GM12878 (cell line): ENCODE results near the gene BTBD1. TPM values are rescaled to one million over a fixed set of nuclear protein-coding genes. Genes with fewer than 3 reads are reported as not detected.

ENCODE experiments used
- ATAC-seq: fragments of 200-7000 bp; cut with Tn5 transposase; 3 replicates; pipeline ENCODE4 v1.9.1; 2020; ENCODE audit warnings: mild to moderate bottlenecking, moderate library complexity
- BruUV-seq: library from RNA; stranded (reverse); fragments of 400-500 nt; replicated peaks from 2 replicates; lab custom pipeline; 2021; lab: Mats Ljungman, UMichigan
- CTCF ChIA-PET: fragments of 300-600 bp; sonication (Branson Sonifier 250); formaldehyde crosslinking; extraction: SDS; loops from one replicate; lab custom pipeline; 2021; ENCODE audit warnings: inconsistent platforms; lab: Yijun Ruan, JAX
- POLR2A ChIA-PET: fragments of 350-600 bp; formaldehyde crosslinking; extraction: SDS; loops from one replicate; lab custom pipeline; 2021; ENCODE audit warnings: inconsistent platforms; lab: Charles Lee
- RAD21 ChIA-PET: fragments of 300-600 bp; sonication (Branson Sonifier 250); formaldehyde crosslinking; loops from one replicate; lab custom pipeline; 2023; ENCODE audit warnings: antibody characterized with exemption; ENCODE audit not compliant: unreplicated experiment; lab: Charles Lee
- SMC1A ChIA-PET: fragments of 300-600 bp; sonication (Branson Sonifier 250); formaldehyde crosslinking; loops from one replicate; lab custom pipeline; 2023; ENCODE audit not compliant: unreplicated experiment, uncharacterized antibody; lab: Charles Lee
- DNase-seq: peaks from one replicate; pipeline ENCODE4 v3.0.0-alpha.2; 2011; ENCODE audit warnings: low read depth, low spot score
- FAIRE-seq: peaks from 3 replicates; lab custom pipeline; 2011; peaks lifted over from hg19 to GRCh38; lab: Jason Lieb, UNC
- H2AFZ ChIP-seq: 2 replicates; pipeline ENCODE4 v1.6.0; 2011; ENCODE audit warnings: low read depth, low read length, control low read depth; ENCODE audit not compliant: control insufficient read depth
- H3K27ac ChIP-seq: 2 replicates; pipeline ENCODE4 v1.5.1; 2011; ENCODE audit warnings: control low read depth; ENCODE audit not compliant: control insufficient read depth, insufficient read depth
- H3K27me3 ChIP-seq, 2 experiments: replicated peaks in 1 of 2; 2 replicates each; pipeline versions ENCODE4 v1.6.0 to v1.6.1; 2011; ENCODE audit warnings: low read length in 1 of 2; ENCODE audit not compliant: control insufficient read depth in 2 of 2, insufficient read depth in 2 of 2
- H3K36me3 ChIP-seq, 2 experiments: 2 replicates each; pipeline ENCODE4 v1.5.1; 2011; ENCODE audit warnings: low read length in 1 of 2; ENCODE audit not compliant: control insufficient read depth in 2 of 2, insufficient read depth in 2 of 2
- H3K4me1 ChIP-seq: 2 replicates; pipeline ENCODE4 v1.6.1; 2011; ENCODE audit warnings: mild to moderate bottlenecking, low read length, moderate library complexity, mixed read lengths; ENCODE audit not compliant: control insufficient read depth, insufficient read depth
- H3K4me2 ChIP-seq: 2 replicates; pipeline ENCODE4 v1.6.0; 2011; ENCODE audit warnings: control low read depth; ENCODE audit not compliant: control insufficient read depth, insufficient read depth
- H3K4me3 ChIP-seq: fragments of 200-600 bp; sonication (generic); 2 replicates; pipeline ENCODE4 v1.5.1; 2016
- H3K79me2 ChIP-seq: 2 replicates; pipeline ENCODE4 v1.6.0; 2011; ENCODE audit warnings: low read length; ENCODE audit not compliant: control insufficient read depth, insufficient read depth
- H3K9ac ChIP-seq: 2 replicates; pipeline ENCODE4 v1.8.0; 2011; ENCODE audit warnings: low read length, control low read depth, mixed read lengths; ENCODE audit not compliant: control insufficient read depth, insufficient read depth
- H3K9me3 ChIP-seq: replicated peaks from 3 replicates; pipeline ENCODE4 v1.5.1; 2011; ENCODE audit warnings: mild to moderate bottlenecking, low read length; ENCODE audit not compliant: control insufficient read depth, insufficient read depth
- H4K20me1 ChIP-seq: 2 replicates; pipeline ENCODE4 v1.6.0; 2011; ENCODE audit not compliant: control insufficient read depth, insufficient read depth
- BCLAF1 ChIP-seq: fragments of 450-650 bp; IDR thresholded peaks from 2 replicates; pipeline ENCODE4 v1.6.1; 2017; ENCODE audit warnings: antibody characterized with exemption, mild to moderate bottlenecking, moderate library complexity
- CBFB ChIP-seq: IDR thresholded peaks from 2 replicates; pipeline ENCODE4 v1.6.1; 2016; ENCODE audit warnings: antibody characterized with exemption, low read depth
- CBX3 ChIP-seq: fragments of 200-600 bp; sonication (generic); IDR thresholded peaks from 2 replicates; pipeline ENCODE4 v1.6.1; 2016; ENCODE audit warnings: low read depth, borderline replicate concordance
- JUNB ChIP-seq: IDR thresholded peaks from 2 replicates; pipeline ENCODE4 v1.6.1; 2016; ENCODE audit warnings: antibody characterized with exemption, mild to moderate bottlenecking
- LARP7 ChIP-seq: fragments of 450-650 bp; IDR thresholded peaks from 2 replicates; pipeline ENCODE4 v1.6.1; 2017; ENCODE audit warnings: mild to moderate bottlenecking
- MEF2B ChIP-seq: fragments of 450-650 bp; IDR thresholded peaks from 2 replicates; pipeline ENCODE4 v1.6.1; 2018; ENCODE audit warnings: mild to moderate bottlenecking, moderate library complexity; ENCODE audit not compliant: partially characterized antibody, poor library complexity, severe bottlenecking
- MYB ChIP-seq: fragments of 150-350 bp; IDR thresholded peaks from 2 replicates; pipeline ENCODE4 v1.6.1; 2014; ENCODE audit warnings: mild to moderate bottlenecking, low read depth, low read length, borderline replicate concordance
- PBX3 ChIP-seq: IDR thresholded peaks from 2 replicates; pipeline ENCODE4 v1.6.1; 2011; ENCODE audit warnings: mild to moderate bottlenecking, low read depth, low read length, moderate library complexity; ENCODE audit not compliant: insufficient replicate concordance
- SMAD5 ChIP-seq: IDR thresholded peaks from 2 replicates; pipeline ENCODE4 v1.6.1; 2016; ENCODE audit warnings: antibody characterized with exemption, low read depth
- SRF ChIP-seq, 2 experiments: IDR thresholded peaks; 2 replicates each; pipeline ENCODE4 v1.6.1; 2011; ENCODE audit warnings: low read depth in 2 of 2, low read length in 2 of 2, mild to moderate bottlenecking in 1 of 2, moderate library complexity in 1 of 2
- ZBTB11 ChIP-seq: fragments of 450-650 bp; formaldehyde crosslinking; IDR thresholded peaks from 2 replicates; pipeline ENCODE4 v1.5.0; 2022; ENCODE audit warnings: mild to moderate bottlenecking, missing genetic modification characterization
- WGBS: methylation state at CpG from one replicate; pipeline ENCODE4 v1.1.6; 2016; ENCODE audit warnings: low lambda C conversion rate; ENCODE audit not compliant: insufficient replicate concordance, insufficient coverage; ENCODE audit errors: missing lambda C conversion rate; 5-methylcytosine and 5-hydroxymethylcytosine counted together
- in situ Hi-C: fragments of 300-500 bp; cut with MboI; formaldehyde crosslinking; loops from 9 replicates; pipeline ENCODE4 v1.14.3; 2018; ENCODE audit warnings: mixed read lengths
- intact Hi-C: fragments of 100-400 bp; cut with micrococcal nuclease; formaldehyde crosslinking; loops from one replicate; pipeline ENCODE4 v1.14.2; 2022; ENCODE audit not compliant: unreplicated experiment
- polyA plus RNA-seq, 11 experiments: library from polyadenylated mRNA; depleted of rRNA in 4 of 11; unstranded in 6 of 11; stranded (reverse) in 5 of 11; fragments of >200 nt; fragmentation: Nextera tagmentation in 4 of 11; fragmentation: Illumina TruSeq in 1 of 11; extraction: Ambion mirVana in 4 of 11; extraction: Trizol in 1 of 11; gene quantifications; 1 replicate in 1 of 11; 2 replicates in 10 of 11; pipeline versions ENCODE4 v1.2.1 to v1.2.3, GENCODE V29; 2011 to 2016; ENCODE audit warnings: inconsistent platforms in 2 of 11, missing spikeins in 2 of 11, low read depth in 1 of 11
- total RNA-seq, 4 experiments: library from RNA; depleted of rRNA in 3 of 4; stranded (reverse); fragments of >200 nt in 3 of 4; fragmentation: Illumina TruSeq in 1 of 4; extraction: Trizol in 1 of 4; gene quantifications; 2 replicates each; pipeline versions ENCODE4 v1.2.1 to v1.2.3, GENCODE V29; 2013 to 2021

BTBD1 gene
- total and polyA plus RNA-seq, 10 of the 15 experiments (the other 5 are each of a cell fraction or from before 2014, with no cell fraction given) = 17.5 to 90.4 (median 73.1) TPM

- no peak for TF ChIP-seq ZBTB11
Observed at GRCh38 chr15:82980981-82981380, 86.1 kb downstream of the BTBD1 start (continued).

GRCh38 chr15:82979726-82980125 is 87.3 kb downstream of the BTBD1 start:
- H3K79me2 ChIP-seq = no peaks in the 10 kb centered on the region
- ATAC-seq (no peak), DNase-seq (no peak), FAIRE-seq (no peak)
- whole genome bisulfite sequencing = 92% methylated on average over 1 of the region's 1 CpG
- no peak overlapping the region for H3K4me2 ChIP-seq
- ChIA-PET CTCF (no interaction called here), POLR2A (no interaction called here), SMC1A (no interaction called here), RAD21 (no interaction called here)
- BruUV-seq = no TSS peak
- intact Hi-C loops = no loop called here
- no peaks in the 10 kb centered on the region for H3K36me3 ChIP-seq
- no peaks in the 10 kb centered on the region for H3K9me3 ChIP-seq
- in situ Hi-C loops = no loop called here
- H2AFZ ChIP-seq = no peak overlapping the region
- no peaks in the 10 kb centered on the region for H3K4me1 ChIP-seq
- H3K27me3 ChIP-seq = no peaks in the 10 kb centered on the region
- TF ChIP-seq MYB = no peak
- no peak for TF ChIP-seq CBX3
- TF ChIP-seq LARP7 = no peak
- no peak for TF ChIP-seq CBFB
- TF ChIP-seq BCLAF1 = no peak
- TF ChIP-seq SMAD5 = no peak
- TF ChIP-seq PBX3 = no peak
- TF ChIP-seq SRF (IDR thresholded peaks at IDR 0.05; ENCODE audit: low read depth in 2 of 2, low read length in 2 of 2) = no peak
- TF ChIP-seq JUNB = no peak
- TF ChIP-seq MEF2B = no peak
- H3K9ac ChIP-seq = no peak overlapping the region
- H4K20me1 ChIP-seq = no peaks in the 10 kb centered on the region
- no peak overlapping the region for H3K4me3 ChIP-seq
- no peak overlapping the region for H3K27ac ChIP-seq
